Activated CD8-positive, alpha-beta memory T cell treated with anti-CD3 and anti-CD28 coated beads for 1 hour (primary cell): Measurements from ENCODE around the gene NCKIPSD.

Experiments
- DNase-seq, 2 donors: peaks; one replicate each; pipeline ENCODE4 v3.0.0-alpha.2; 2020; ENCODE audit warnings: low read depth in 1 of 2; ENCODE audit errors: extremely low read depth in 1 of 2

Gene NCKIPSD

DNA sequence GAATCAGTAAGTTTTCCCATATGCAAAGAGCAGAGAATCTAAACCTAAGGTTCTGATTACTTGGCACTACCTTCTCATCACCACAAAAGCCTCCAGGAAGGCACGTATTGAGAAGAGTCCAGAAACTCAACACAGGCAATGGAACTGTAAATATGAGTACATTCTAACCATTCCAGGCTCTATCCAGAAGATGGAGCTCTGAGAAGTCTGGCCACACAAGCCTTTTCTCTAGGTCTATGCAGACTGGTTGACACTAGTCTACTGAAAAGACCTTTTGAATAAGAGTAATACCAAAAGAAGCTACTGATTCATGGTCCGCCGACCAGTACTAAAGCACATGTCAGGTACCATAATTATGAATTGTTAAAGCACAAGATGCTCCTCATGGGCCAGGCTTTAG lies 12.2 kb upstream of the NCKIPSD start:
- DNase-seq = no peak

GRCh38 chr3:48696601-48697000 lies 10.9 kb upstream of the NCKIPSD start:
- DNase-seq = no peak

- DNase-seq = no peak
Observed at GRCh38 chr3:48696156-48696555, 10.4 kb upstream of the NCKIPSD start.

DNA sequence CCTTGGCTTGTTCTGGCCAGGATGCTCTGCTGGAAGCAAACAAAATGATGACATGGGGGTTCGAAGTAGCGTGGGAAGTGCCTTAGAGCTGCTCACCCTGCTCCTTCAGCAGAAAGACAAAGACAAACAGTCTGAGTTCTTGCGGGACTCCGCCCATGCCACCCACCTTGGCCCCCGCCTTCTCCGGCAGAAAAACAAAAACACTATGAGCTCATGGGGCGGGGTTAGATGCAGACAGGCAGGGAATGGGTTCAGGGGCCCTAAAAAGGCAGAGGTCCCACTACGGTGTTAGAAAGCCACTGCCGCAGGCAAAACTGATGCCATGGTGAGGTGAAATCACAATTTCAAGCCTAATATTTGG lies 9.7 kb upstream of the NCKIPSD start:
- no peak for DNase-seq

- DNase-seq = no peak
Observed at GRCh38 chr3:48694610-48695392, 9.1 kb upstream of the NCKIPSD start.

DNA sequence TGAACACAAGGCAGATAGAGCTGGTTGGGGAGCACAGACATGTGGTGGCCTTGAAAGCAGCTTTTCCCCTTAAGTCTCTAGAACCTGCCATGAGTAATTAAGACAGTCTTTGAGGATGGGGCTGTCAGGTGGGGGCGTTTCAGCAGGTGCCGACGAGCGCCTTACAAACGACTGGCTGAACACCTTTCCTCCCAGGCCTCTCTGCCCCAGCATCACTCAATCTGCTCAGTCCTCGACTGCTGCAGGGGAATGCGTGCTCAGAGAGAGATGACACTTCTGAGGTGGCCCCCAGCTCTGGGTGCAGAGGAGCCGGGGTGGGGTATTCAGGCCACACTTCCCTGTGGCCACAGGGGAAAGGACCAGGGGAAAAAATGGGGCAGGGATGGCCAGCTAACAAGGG lies 8.1 kb upstream of the NCKIPSD start:
- DNase-seq = no peak

DNA sequence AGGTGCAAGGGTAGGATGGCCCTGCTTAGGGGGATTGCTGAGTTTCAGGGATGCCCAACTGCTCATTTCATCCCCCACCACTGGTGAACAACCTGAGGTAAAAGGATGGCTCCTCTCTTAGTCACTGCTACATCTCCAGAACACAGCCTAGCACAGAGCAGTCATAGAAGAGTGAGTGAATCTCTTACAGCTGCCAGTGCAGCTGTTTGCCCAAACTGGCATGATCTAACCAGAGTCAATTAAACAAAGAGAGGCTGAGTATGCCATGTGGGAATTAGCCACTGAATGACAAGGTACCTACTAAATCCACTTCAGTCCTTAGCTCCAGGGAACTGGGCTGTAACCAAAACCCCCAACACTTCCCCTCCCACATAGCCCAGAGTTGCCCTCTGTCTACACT lies 6.8 kb upstream of the NCKIPSD start:
- DNase-seq = no peak

- no peak for DNase-seq
Observed at GRCh38 chr3:48690846-48691458, 5.2 kb upstream of the NCKIPSD start.

DNA sequence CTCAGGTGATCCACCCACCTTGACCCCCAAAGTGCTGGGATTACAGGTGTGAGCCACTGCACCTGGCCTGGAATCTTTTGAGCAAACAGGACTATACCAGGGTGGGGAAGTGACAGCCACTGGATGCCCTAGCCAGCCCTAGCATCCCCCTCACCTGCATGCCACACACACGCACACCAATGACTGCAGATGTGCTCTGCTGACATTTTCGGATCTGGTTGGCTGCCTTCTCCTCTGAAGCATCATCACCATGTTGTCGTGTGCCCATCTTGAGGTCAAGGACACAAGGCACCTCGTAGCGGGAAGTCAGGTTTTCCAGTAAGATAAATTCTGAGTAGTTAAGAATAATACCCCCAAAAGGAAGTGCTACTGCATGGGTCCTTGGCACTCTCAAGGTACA lies 3.7 kb upstream of the NCKIPSD start:
- DNase-seq = no peak

GRCh38 chr3:48688737-48689075 lies 3.0 kb upstream of the NCKIPSD start:
- DNase-seq = no peak

DNA sequence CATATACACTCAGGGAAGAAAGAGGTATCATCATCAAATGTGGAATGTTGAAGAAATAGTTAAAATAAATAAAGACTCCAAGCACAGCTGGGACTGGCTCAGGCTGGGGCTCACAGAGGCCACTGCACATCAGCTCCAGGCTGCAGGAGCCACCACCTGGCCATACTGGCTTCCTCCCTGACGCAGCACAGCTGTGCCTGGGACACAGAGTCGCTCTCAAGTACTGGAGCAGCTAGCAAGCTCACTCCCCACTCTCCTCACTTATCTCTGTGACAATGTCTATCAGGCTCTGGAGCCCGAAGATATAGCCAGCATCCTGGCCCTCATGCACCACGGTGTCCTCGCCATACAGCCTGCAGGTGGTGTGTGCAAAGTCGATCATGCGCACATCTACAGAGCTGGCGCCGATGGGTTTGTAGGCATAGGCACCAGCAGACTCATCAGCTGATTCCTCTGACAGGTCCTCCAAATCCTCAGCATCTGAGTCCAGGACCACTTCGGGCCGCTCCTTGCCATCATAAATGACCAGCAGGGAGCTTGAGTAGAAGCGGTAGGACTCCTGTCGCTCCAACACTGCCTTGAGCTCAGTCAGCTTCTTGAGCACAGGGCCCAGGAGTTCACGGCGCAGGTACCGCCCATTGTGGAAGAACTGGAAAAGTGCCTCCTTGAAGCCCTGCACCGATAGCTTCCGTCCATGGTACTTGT lies 2.5 kb upstream of the NCKIPSD start:
- DNase-seq = no peak

GRCh38 chr3:48687220-48687678 lies 1.5 kb upstream of the NCKIPSD start:
- DNase-seq = no peak

- DNase-seq = no peak
Observed at GRCh38 chr3:48686538-48687219, 964 bp upstream of the NCKIPSD start.

- no peak for DNase-seq
Observed at GRCh38 chr3:48685293-48685602, 467 bp downstream of the NCKIPSD start.

GRCh38 chr3:48684480-48685143 lies 1.1 kb downstream of the NCKIPSD start:
- DNase-seq = no peak

DNA sequence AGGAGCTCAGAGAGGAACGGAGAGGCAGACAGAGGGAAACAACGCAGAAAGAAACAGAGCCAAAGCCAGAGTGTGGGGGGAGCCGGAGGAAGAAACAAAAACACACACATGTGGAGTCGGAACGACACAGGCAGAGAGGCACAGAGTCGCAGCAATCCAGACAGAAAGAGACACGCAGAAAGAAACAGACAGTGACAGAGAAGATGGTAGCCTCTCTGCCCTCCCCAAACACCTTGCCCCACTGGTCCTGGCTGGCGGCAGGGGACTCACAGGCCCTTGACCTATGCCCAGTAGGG lies 1.7 kb downstream of the NCKIPSD start:
- DNase-seq = no peak

DNA sequence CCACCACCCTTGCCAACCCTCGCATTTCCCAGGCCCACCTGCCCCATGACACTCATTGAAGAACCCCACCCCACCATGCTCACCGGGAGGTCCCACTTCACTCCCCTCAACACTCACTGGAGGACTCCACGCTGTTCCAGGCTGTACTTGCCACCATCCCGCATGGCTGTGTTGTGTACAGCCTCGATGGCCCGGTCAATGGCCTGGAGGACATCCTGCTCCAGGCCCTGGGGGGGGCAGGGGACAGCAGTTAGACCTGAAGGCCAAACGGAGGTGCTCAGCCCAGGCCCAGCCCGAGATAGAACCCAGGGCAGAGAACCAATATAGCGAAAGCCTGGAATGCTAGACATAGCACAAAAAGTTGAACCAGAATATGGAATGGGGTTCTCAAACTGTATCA lies 2.9 kb downstream of the NCKIPSD start:
- no peak for DNase-seq

DNA sequence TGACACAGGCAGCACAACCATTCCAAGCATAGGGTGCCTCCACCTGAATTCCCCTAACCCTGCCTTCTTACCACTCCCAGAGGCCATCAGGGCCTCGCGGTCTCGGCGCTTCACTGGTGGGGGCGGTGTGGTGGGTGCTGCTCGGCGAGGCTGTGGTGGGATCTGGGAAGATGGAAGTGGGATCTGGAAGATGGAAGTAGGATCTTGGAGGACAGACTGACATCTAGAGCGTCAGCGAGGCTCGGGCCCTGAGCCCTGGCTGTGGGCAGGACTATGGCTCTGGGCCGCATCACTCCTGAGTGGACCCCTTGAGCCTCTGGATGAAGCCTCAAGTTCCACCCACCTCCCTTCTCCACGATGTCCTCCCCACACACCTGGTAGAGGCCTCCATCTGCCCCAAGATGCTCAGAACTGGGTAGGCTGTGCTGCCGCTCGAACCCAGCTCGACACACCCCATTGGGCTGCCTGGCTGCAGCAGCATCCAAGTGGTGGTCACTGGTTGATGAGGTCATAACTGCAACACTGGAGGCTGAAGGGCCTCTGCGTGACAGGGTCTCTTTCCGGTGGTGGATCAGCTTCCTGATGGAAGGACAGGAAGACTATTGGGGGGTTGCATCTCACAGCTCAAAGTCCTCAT lies 3.6 kb downstream of the NCKIPSD start:
- DNase-seq = no peak

DNA sequence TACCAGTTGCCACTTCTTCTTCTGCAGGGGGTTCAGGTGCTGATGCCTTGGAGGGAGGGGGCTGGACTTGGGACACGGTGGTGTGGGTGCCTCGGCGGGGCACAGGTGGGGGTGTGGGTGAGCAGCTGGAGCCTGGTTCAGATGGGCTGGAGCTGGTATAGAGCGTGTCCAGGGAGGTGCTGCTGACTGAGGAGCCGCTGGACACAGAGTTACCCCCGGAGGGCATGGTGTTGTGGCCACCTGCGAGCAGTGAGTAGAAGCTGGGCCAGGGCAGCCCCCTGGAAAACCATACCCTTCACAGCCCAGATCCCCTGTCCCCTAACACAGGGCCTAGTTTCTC lies 4.2 kb downstream of the NCKIPSD start:
- DNase-seq = no peak

- no peak for DNase-seq
Observed at GRCh38 chr3:48680811-48681540, 4.7 kb downstream of the NCKIPSD start.
